ENCODE measurements around the gene STEAP1B.

STEAP1B gene

GRCh38 chr7:22389892-22390291 lies 110.1 kb downstream of the STEAP1B start:
- no peak for TF ChIP-seq CTCF (IDR thresholded peaks at IDR 0.05)
- no peaks in the 10 kb centered on the region for H3K36me3 ChIP-seq
- no peaks in the 10 kb centered on the region for H3K9me3 ChIP-seq
- no peak for DNase-seq
- H3K27ac ChIP-seq = no peak overlapping the region
- H3K27me3 ChIP-seq = no peaks in the 10 kb centered on the region
- intact Hi-C loops (cut with DNase I; ENCODE audit: low total_unique reads) = no loop called here
- peaks cover 0 to 14% (median 3%) of the 10 kb centered on the region in 4 donors for H3K4me1 ChIP-seq
- no peak overlapping the region for H3K4me3 ChIP-seq

- DNase-seq = peak in 1 of 2 donors; percentile 62
- Histone ChIP-seq H3K4me3 (no peak overlapping the region), H3K9me3 (no peaks in the 10 kb centered on the region), H3K27ac (no peak overlapping the region), H3K27me3 (no peaks in the 10 kb centered on the region), H3K36me3 (no peaks in the 10 kb centered on the region), H3K4me1 (peaks cover 0 to 14% (median 3%) of the 10 kb centered on the region in 4 donors)
- TF ChIP-seq CTCF (IDR thresholded peaks at IDR 0.05) = no peak
- intact Hi-C loops (cut with DNase I; ENCODE audit: low total_unique reads) = no loop called here
These were observed 112.4 kb downstream of the STEAP1B start for GRCh38 chr7:22387583-22387982.

GRCh38 chr7:22386865-22387264 lies 113.1 kb downstream of the STEAP1B start:
- TF ChIP-seq CTCF (IDR thresholded peaks at IDR 0.05) = no peak
- DNase-seq = no peak
- no peak overlapping the region for H3K27ac ChIP-seq
- H3K27me3 ChIP-seq = no peaks in the 10 kb centered on the region
- peaks cover 0 to 14% (median 3%) of the 10 kb centered on the region in 4 donors for H3K4me1 ChIP-seq
- intact Hi-C loops (cut with DNase I; ENCODE audit: low total_unique reads) = no loop called here
- H3K36me3 ChIP-seq = no peaks in the 10 kb centered on the region
- no peak overlapping the region for H3K4me3 ChIP-seq
- no peaks in the 10 kb centered on the region for H3K9me3 ChIP-seq

GRCh38 chr7:22386206-22386858 lies 113.7 kb downstream of the STEAP1B start:
- no peak for TF ChIP-seq CTCF (IDR thresholded peaks at IDR 0.05)
- H3K9me3 ChIP-seq = no peaks in the 10 kb centered on the region
- no peaks in the 10 kb centered on the region for H3K27me3 ChIP-seq
- no peaks in the 10 kb centered on the region for H3K36me3 ChIP-seq
- H3K4me1 ChIP-seq = peaks cover 0 to 14% (median 3%) of the 10 kb centered on the region in 4 donors
- intact Hi-C loops (cut with DNase I; ENCODE audit: low total_unique reads) = no loop called here
- no peak overlapping the region for H3K4me3 ChIP-seq
- DNase-seq = no peak
- no peak overlapping the region for H3K27ac ChIP-seq

GRCh38 chr7:22385326-22385725 lies 114.7 kb downstream of the STEAP1B start:
- no peak for TF ChIP-seq CTCF (IDR thresholded peaks at IDR 0.05)
- Histone ChIP-seq H3K4me1 (peaks cover 0 to 14% (median 3%) of the 10 kb centered on the region in 4 donors), H3K36me3 (no peaks in the 10 kb centered on the region), H3K4me3 (no peak overlapping the region), H3K27ac (no peak overlapping the region), H3K27me3 (no peaks in the 10 kb centered on the region), H3K9me3 (no peaks in the 10 kb centered on the region)
- no peak for DNase-seq
- intact Hi-C loops (cut with DNase I; ENCODE audit: low total_unique reads) = no loop called here
